ENCODE measurements around the gene SRRM5.

The SRRM5 gene

GRCh38 chr19:43619262-43620060, 7.6 kb downstream of the SRRM5 start, which contains the start of gene ZNF428:
ZNF428 (minus strand) TSS chr19:43619629; CDS start chr19:43614304, 5,325 bp downstream.
- peaks cover 30% of the 10 kb centered on the region for H3K4me1 Mint-ChIP-seq
- ATAC-seq, result peak; percentile 93
- H3K36me3 Mint-ChIP-seq, result no peaks in the 10 kb centered on the region
- no peaks in the 10 kb centered on the region for H3K9me3 Mint-ChIP-seq
- H3K27ac Mint-ChIP-seq, result peak within 1 kb of the TSS; percentile 99
- no peaks in the 10 kb centered on the region for H3K27me3 Mint-ChIP-seq
- peak within 1 kb of the TSS; percentile 97 for H3K4me3 Mint-ChIP-seq

DNA sequence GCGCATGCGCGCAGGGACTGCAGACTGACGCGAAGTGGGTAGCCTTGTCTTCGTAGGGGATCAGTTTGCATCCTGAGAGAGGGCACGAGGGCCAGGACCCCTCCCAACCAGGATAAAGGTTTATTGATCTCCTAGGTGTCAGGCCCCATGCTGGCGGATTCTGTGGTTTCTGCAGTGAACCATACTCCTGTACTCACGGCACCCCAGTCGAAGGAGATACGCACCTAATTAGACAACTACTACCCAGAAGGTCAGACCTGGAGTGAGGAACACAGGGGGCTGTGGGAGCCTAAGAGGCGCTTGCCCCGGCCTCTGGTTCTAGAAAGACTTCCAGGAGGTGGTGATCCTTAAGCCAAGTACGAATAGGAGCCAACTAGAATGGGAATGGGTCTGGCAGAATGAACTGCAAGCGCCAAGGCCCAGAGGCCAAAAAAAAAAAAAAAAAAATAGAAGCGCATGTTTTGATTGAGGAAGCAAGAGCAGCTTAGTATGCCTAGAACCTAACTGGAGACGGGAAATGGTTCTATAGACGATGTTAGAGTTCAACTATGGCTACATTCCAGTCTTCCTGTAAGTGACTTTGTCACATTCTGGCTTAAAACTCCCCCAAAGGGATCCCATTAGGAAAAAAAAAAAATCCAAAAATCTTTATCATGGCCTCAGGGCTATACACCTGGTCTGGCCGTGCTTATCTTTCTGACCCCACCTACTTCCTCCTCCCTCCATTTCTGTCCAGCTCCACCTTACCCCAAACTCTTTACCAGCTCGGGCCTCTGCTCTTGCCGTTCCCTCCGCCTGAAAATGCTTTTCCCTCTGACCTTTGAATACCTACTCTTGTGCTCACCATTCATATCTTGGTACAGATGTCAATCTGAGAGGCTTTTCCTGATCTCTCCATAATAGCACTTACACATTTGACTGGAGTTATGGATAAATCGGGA, 8.4 kb downstream of the SRRM5 start:
- no peaks in the 10 kb centered on the region for H3K9me3 Mint-ChIP-seq
- no peaks in the 10 kb centered on the region for H3K36me3 Mint-ChIP-seq
- peaks cover 1% of the 10 kb centered on the region for H3K27me3 Mint-ChIP-seq
- H3K4me3 Mint-ChIP-seq, result peak overlapping the region; percentile 97
- peak; percentile 9 for ATAC-seq
- peaks cover 39% of the 10 kb centered on the region for H3K4me1 Mint-ChIP-seq
- peak overlapping the region; percentile 99 for H3K27ac Mint-ChIP-seq

DNA sequence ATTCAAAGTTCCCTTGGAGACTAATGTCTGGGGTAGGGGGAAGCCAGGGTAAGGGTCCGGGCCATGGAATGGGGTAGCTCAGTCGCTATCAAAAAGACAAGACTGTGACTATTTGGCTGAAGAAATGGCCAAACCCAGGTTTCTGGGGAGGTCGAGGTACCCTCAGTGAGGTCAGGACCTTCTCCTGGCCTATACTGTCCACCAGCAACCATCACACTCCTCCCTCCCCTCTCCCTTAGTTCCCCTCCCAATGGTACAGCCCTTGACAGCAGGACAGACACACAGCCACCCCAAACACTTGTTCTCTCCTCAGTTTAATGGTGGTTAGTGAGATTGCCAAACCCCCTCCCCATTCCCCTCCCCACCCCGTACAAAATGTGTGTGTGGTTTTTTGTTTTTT, 10.2 kb downstream of the SRRM5 start:
- Mint-ChIP-seq H3K4me1 (peaks cover 44% of the 10 kb centered on the region), H3K36me3 (no peaks in the 10 kb centered on the region), H3K9me3 (no peaks in the 10 kb centered on the region), H3K27ac (no peak overlapping the region), H3K27me3 (peaks cover 19% of the 10 kb centered on the region), H3K4me3 (no peak overlapping the region)
- ATAC-seq, result no peak

- no peak overlapping the region for H3K4me3 Mint-ChIP-seq
- ATAC-seq, result no peak
- no peaks in the 10 kb centered on the region for H3K36me3 Mint-ChIP-seq
- H3K27ac Mint-ChIP-seq, result no peak overlapping the region
- H3K4me1 Mint-ChIP-seq, result peaks cover 44% of the 10 kb centered on the region
- no peaks in the 10 kb centered on the region for H3K9me3 Mint-ChIP-seq
- peaks cover 26% of the 10 kb centered on the region for H3K27me3 Mint-ChIP-seq
These were observed 11.1 kb downstream of the SRRM5 start for GRCh38 chr19:43622956-43623355.

DNA sequence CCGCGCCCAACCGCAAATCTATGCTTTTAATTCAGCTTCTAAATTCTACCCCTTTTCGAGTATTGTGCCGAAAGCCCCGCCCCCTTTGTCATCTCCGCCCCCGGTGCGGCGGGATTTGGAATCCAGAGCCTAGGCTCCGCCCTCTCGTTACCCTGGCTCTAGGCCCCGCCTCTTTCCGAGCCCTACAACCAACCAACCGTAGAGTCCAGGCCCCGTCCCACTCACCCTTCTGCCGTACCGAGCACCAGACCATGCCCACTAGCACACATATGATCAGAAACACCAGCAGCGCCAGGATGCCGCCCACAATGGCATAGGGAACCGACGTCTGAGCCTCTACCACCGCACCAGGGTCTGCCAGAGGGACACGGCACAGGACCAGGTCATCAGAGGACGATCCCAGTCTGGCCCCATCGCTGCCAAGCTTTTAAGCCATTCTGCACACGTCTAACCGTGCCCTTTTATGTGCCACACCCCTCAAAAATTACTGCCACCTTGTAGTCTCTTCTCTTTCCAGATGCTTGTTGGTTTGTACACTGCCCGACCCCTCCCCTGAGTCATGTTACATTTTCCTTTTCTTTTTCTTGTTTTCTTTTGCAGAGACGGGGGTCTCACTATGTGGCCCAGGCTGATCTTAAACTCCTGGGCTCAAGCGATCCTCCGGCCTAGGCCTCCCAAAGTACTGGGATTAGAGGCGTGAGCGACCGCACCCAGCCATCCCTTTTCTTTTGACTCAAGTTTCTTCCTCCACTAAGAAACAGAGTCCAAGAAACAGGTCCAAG, 12.2 kb downstream of the SRRM5 start:
- H3K27me3 Mint-ChIP-seq, result peaks cover 26% of the 10 kb centered on the region
- H3K36me3 Mint-ChIP-seq, result no peaks in the 10 kb centered on the region
- peaks cover 38% of the 10 kb centered on the region for H3K4me1 Mint-ChIP-seq
- H3K9me3 Mint-ChIP-seq, result no peaks in the 10 kb centered on the region
- ATAC-seq, result no peak
- H3K4me3 Mint-ChIP-seq, result no peak overlapping the region
- H3K27ac Mint-ChIP-seq, result no peak overlapping the region

DNA sequence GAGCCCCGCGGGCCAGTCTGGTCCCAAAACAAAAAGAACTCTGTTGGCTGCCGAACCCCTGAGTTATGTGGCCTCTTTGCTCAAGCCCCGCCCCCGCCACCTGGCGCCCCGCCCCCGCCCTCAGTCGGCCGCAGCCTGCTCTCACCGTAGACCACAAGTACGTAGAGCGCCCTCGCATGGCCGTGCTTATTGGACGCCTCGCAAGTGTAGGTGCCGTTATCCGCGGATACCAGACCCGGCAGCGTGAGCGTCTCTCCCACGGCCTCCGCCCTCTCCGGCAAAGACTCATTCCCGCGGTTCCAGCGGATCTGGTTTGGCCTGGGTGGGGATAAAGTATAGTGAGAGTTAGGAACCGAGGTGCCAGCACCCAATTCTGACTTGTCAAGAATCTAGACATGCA, 13.0 kb downstream of the SRRM5 start:
- ATAC-seq, result peak; percentile 62
- Mint-ChIP-seq H3K27ac (no peak overlapping the region), H3K27me3 (peaks cover 26% of the 10 kb centered on the region), H3K36me3 (no peaks in the 10 kb centered on the region), H3K4me1 (peaks cover 33% of the 10 kb centered on the region), H3K9me3 (no peaks in the 10 kb centered on the region), H3K4me3 (no peak overlapping the region)

- H3K27ac Mint-ChIP-seq, result no peak overlapping the region
- no peaks in the 10 kb centered on the region for H3K9me3 Mint-ChIP-seq
- peaks cover 26% of the 10 kb centered on the region for H3K27me3 Mint-ChIP-seq
- ATAC-seq, result no peak
- H3K36me3 Mint-ChIP-seq, result no peaks in the 10 kb centered on the region
- H3K4me3 Mint-ChIP-seq, result no peak overlapping the region
- H3K4me1 Mint-ChIP-seq, result peaks cover 22% of the 10 kb centered on the region
These were observed 14.2 kb downstream of the SRRM5 start for GRCh38 chr19:43625918-43626579.

- peaks cover 26% of the 10 kb centered on the region for H3K27me3 Mint-ChIP-seq
- no peaks in the 10 kb centered on the region for H3K36me3 Mint-ChIP-seq
- H3K4me1 Mint-ChIP-seq, result peaks cover 22% of the 10 kb centered on the region
- H3K9me3 Mint-ChIP-seq, result no peaks in the 10 kb centered on the region
- no peak for ATAC-seq
- H3K4me3 Mint-ChIP-seq, result no peak overlapping the region
- no peak overlapping the region for H3K27ac Mint-ChIP-seq
These were observed 14.9 kb downstream of the SRRM5 start for GRCh38 chr19:43626838-43627237.

- Mint-ChIP-seq H3K27me3 (peaks cover 44% of the 10 kb centered on the region), H3K4me3 (no peak overlapping the region), H3K27ac (no peak overlapping the region), H3K36me3 (no peaks in the 10 kb centered on the region), H3K9me3 (no peaks in the 10 kb centered on the region), H3K4me1 (peaks cover 22% of the 10 kb centered on the region)
- no peak for ATAC-seq
These were observed 16.9 kb downstream of the SRRM5 start for GRCh38 chr19:43628646-43629326.

DNA sequence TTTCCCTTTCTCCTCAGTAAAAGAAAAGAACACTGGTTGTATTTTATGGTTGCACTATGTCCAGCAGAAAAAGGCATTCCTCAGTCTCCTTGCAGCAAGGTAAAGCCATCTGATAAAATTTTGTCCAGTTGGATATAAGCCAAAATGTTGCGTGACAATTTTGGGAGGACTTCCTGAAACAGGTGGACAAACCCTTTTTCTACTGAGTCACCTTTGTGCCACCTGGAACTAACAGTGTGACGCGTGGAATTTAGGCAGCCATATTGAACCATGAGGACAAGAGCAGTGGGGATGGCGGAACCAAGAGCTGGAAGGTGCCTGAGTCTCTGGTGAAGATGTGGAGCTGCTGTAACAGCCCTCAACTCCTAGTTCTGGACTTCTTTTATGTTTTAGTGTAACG, 19.6 kb downstream of the SRRM5 start:
- H3K9me3 Mint-ChIP-seq, result no peaks in the 10 kb centered on the region
- H3K4me3 Mint-ChIP-seq, result no peak overlapping the region
- no peaks in the 10 kb centered on the region for H3K36me3 Mint-ChIP-seq
- no peak for ATAC-seq
- H3K27me3 Mint-ChIP-seq, result peaks cover 52% of the 10 kb centered on the region
- peaks cover 12% of the 10 kb centered on the region for H3K4me1 Mint-ChIP-seq
- H3K27ac Mint-ChIP-seq, result no peak overlapping the region

DNA sequence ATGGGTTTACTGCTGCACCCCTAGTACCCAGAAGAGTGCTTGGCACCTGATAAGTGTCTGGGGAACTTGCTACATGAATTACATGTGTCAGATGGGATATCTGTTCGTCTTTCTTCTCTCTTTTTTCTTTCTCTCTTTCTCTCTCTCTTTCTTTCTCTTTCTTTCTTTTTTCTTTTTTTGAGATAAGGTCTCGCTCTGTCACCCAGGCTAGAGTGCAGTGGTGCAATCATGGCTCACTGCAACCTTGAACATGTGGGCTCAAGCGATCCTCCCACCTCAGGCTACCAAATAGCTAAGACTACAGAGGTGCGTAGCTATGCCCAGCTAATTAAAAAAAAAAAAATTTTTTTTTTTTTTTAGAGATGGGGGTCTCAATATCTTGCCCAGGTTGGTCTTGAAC, 21.6 kb downstream of the SRRM5 start:
- H3K27ac Mint-ChIP-seq, result no peak overlapping the region
- ATAC-seq, result no peak
- no peaks in the 10 kb centered on the region for H3K9me3 Mint-ChIP-seq
- H3K36me3 Mint-ChIP-seq, result no peaks in the 10 kb centered on the region
- peaks cover 14% of the 10 kb centered on the region for H3K4me1 Mint-ChIP-seq
- no peak overlapping the region for H3K4me3 Mint-ChIP-seq
- peaks cover 59% of the 10 kb centered on the region for H3K27me3 Mint-ChIP-seq

DNA sequence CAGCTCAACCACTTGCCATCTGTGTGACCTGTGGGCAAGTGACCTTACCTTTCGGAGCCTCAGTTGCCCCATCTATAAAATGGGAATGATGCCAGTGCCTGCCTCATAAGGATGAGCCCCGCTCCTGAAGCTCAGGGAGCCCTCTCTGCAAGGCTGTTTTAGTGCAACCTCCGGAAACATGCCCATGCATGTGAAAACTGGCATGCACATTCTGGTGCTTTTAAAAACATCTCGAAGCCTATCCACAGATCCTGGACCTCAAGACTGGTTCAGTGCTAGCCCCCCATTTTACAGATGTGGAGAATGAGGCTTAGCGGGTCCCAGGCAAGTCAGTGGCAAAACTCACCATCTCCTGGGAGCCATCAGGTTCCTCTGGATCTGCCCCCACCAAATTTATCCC, 22.2 kb downstream of the SRRM5 start:
- Mint-ChIP-seq H3K36me3 (no peaks in the 10 kb centered on the region), H3K9me3 (no peaks in the 10 kb centered on the region), H3K4me3 (no peak overlapping the region), H3K27me3 (peaks cover 65% of the 10 kb centered on the region), H3K4me1 (peaks cover 20% of the 10 kb centered on the region), H3K27ac (no peak overlapping the region)
- ATAC-seq, result no peak

- H3K9me3 Mint-ChIP-seq, result no peaks in the 10 kb centered on the region
- H3K4me3 Mint-ChIP-seq, result no peak overlapping the region
- H3K27me3 Mint-ChIP-seq, result peaks cover 69% of the 10 kb centered on the region
- H3K27ac Mint-ChIP-seq, result no peak overlapping the region
- ATAC-seq, result no peak
- peaks cover 23% of the 10 kb centered on the region for H3K4me1 Mint-ChIP-seq
- no peaks in the 10 kb centered on the region for H3K36me3 Mint-ChIP-seq
These were observed 22.6 kb downstream of the SRRM5 start for GRCh38 chr19:43634506-43634871.

GRCh38 chr19:43634872-43635560, 23.1 kb downstream of the SRRM5 start:
- Mint-ChIP-seq H3K9me3 (no peaks in the 10 kb centered on the region), H3K36me3 (no peaks in the 10 kb centered on the region), H3K4me3 (no peak overlapping the region), H3K27ac (no peak overlapping the region), H3K27me3 (peaks cover 69% of the 10 kb centered on the region), H3K4me1 (peaks cover 23% of the 10 kb centered on the region)
- ATAC-seq, result no peak
